GM21786 (cell line): Measurements from ENCODE around the gene KLHL26.
"Not testable (repeated sequence)": the region's sequence is repeated elsewhere in the genome, so short reads cannot be mapped to it uniquely, and the experiment has no call there.

Source experiments
- ATAC-seq: cut with Tn5 transposase; IDR thresholded peaks from one replicate; pipeline ENCODE4 v1.9.1; 2021; ENCODE audit not compliant: unreplicated experiment

Gene KLHL26

GRCh38 chr19:18636969-18637629 lies at the start of gene KLHL26:
TSS of gene KLHL26 (plus strand) at chr19:18637028. CDS start at chr19:18637055, 27 bp downstream.
- no peak for ATAC-seq

GRCh38 chr19:18587561-18587960 lies 49.3 kb upstream of the KLHL26 start:
- ATAC-seq = no peak

- ATAC-seq = no peak
Observed at GRCh38 chr19:18587962-18588610, 48.7 kb upstream of the KLHL26 start.

- peak; percentile 73 for ATAC-seq
Observed at GRCh38 chr19:18588611-18589379, 48.0 kb upstream of the KLHL26 start, which contains the start of gene REX1BD. TSS of gene REX1BD (plus strand) at chr19:18588798. CDS start at chr19:18588802, 4 bp downstream.

GRCh38 chr19:18589380-18590272 lies 47.2 kb upstream of the KLHL26 start:
- peak; percentile 12 for ATAC-seq

GRCh38 chr19:18590273-18591272 lies 46.3 kb upstream of the KLHL26 start:
- no peak for ATAC-seq

- ATAC-seq = no peak
Observed at GRCh38 chr19:18591735-18592385, 45.0 kb upstream of the KLHL26 start.

GRCh38 chr19:18592732-18593131 lies 44.1 kb upstream of the KLHL26 start:
- ATAC-seq = not testable (repeated sequence)

GRCh38 chr19:18593367-18594095 lies 43.3 kb upstream of the KLHL26 start:
- no peak for ATAC-seq

- ATAC-seq = no peak
Observed at GRCh38 chr19:18594096-18594823, 42.6 kb upstream of the KLHL26 start.

GRCh38 chr19:18594824-18595373 lies 41.9 kb upstream of the KLHL26 start:
- ATAC-seq = no peak

- no peak for ATAC-seq
Observed at GRCh38 chr19:18595475-18595874, 41.4 kb upstream of the KLHL26 start.

GRCh38 chr19:18596752-18597157 lies 40.1 kb upstream of the KLHL26 start:
- ATAC-seq = no peak

GRCh38 chr19:18597809-18598660 lies 38.8 kb upstream of the KLHL26 start:
- no peak for ATAC-seq

- no peak for ATAC-seq
Observed at GRCh38 chr19:18599485-18599884, 37.3 kb upstream of the KLHL26 start.

GRCh38 chr19:18600692-18601397 lies 36.0 kb upstream of the KLHL26 start:
- ATAC-seq = not testable (repeated sequence)
